ENCODE measurements around the gene CD151. TPM values are rescaled to one million over a fixed set of nuclear protein-coding genes. Genes with fewer than 3 reads are reported as not detected.

CD151 gene
- total RNA-seq (100 to 1,000 TPM; 406 to 517 (median 443) TPM), polyA plus RNA-seq (671 TPM)
- long read RNA-seq, donor 1, transcript CD151-203 (8 exons, 1,486 nt): minor isoform, 159 of 687 reads
- long read RNA-seq, donor 1, transcript CD151-202 (9 exons, 1,658 nt): major isoform, 286 of 687 reads
- long read RNA-seq, donor 1, transcript CD151-201 (9 exons, 1,545 nt): minor isoform, 27 of 687 reads
- long read RNA-seq, donor 1, partial matches to known transcripts: 148 of 687 reads
- long read RNA-seq, donor 1, other reads (novel, unspliced or antisense): 65 of 687 reads
- long read RNA-seq, donor 2, transcript CD151-203 (8 exons, 1,486 nt): minor isoform, 126 of 400 reads
- long read RNA-seq, donor 2, transcript CD151-201 (9 exons, 1,545 nt): minor isoform, 13 of 400 reads
- long read RNA-seq, donor 2, transcript CD151-202 (9 exons, 1,658 nt): major isoform, 161 of 400 reads
- long read RNA-seq, donor 2, partial matches to known transcripts: 37 of 400 reads
- long read RNA-seq, donor 2, other reads (novel, unspliced or antisense): 60 of 400 reads
- long read RNA-seq, donor 3, transcript CD151-201 (9 exons, 1,545 nt): minor isoform, 40 of 816 reads
- long read RNA-seq, donor 3, transcript CD151-202 (9 exons, 1,658 nt): major isoform, 380 of 816 reads
- long read RNA-seq, donor 3, transcript CD151-203 (8 exons, 1,486 nt): minor isoform, 215 of 816 reads
- long read RNA-seq, donor 3, partial matches to known transcripts: 112 of 816 reads
- long read RNA-seq, donor 3, other reads (novel, unspliced or antisense): 66 of 816 reads
- long read RNA-seq, donor 4, transcript CD151-201 (9 exons, 1,545 nt): minor isoform, 30 of 419 reads
- long read RNA-seq, donor 4, transcript CD151-202 (9 exons, 1,658 nt): major isoform, 195 of 419 reads
- long read RNA-seq, donor 4, transcript CD151-203 (8 exons, 1,486 nt): minor isoform, 104 of 419 reads
- long read RNA-seq, donor 4, partial matches to known transcripts: 49 of 419 reads
- long read RNA-seq, donor 4, other reads (novel, unspliced or antisense): 39 of 419 reads

- peak within 1 kb of the TSS; percentile 93 for H3K27ac ChIP-seq (ENCODE audit: low read length)
- H3K9me3 ChIP-seq (ENCODE audit: control insufficient read depth, low read length): no peaks in the 10 kb centered on the region
- ATAC-seq (peak; percentile 16 to 32), DNase-seq (peak in 2 of 3 donors; percentile 83 to 86)
- H3K27me3 ChIP-seq (ENCODE audit: control insufficient read depth, insufficient read depth): no peaks in the 10 kb centered on the region
- H3K4me1 ChIP-seq (ENCODE audit: control insufficient read depth, insufficient read depth, low read length): peaks cover 9% of the 10 kb centered on the region
- peak within 1 kb of the TSS; percentile 71 for H3K4me3 ChIP-seq (ENCODE audit: low read length)
- WGBS: 1% methylated on average over 67 of the region's 67 CpGs
- intact Hi-C loops (cut with DNase I): no loop called here
Measured at GRCh38 chr11:832529-833113, at the start of gene CD151. Gene CD151 (plus strand): TSS chr11:832952. CDS start chr11:836070, 3,118 bp downstream.

GRCh38 chr11:783581-784015 lies 49.2 kb upstream of the CD151 start:
- intact Hi-C loops (cut with DNase I): no loop called here
- Histone ChIP-seq H3K4me1 (ENCODE audit: control insufficient read depth, insufficient read depth, low read length) (no peaks in the 10 kb centered on the region), H3K4me3 (ENCODE audit: low read length) (no peak overlapping the region), H3K27ac (ENCODE audit: low read length) (no peak overlapping the region), H3K27me3 (ENCODE audit: control insufficient read depth, insufficient read depth) (no peaks in the 10 kb centered on the region), H3K9me3 (ENCODE audit: control insufficient read depth, low read length) (no peaks in the 10 kb centered on the region)
- DNase-seq: peak; percentile 78 to 92 (median 91)
- peak; percentile 79 for ATAC-seq
- WGBS: 16% methylated on average over 24 of the region's 24 CpGs

GRCh38 chr11:786235-787083 lies 46.3 kb upstream of the CD151 start:
- no peaks in the 10 kb centered on the region for H3K27me3 ChIP-seq (ENCODE audit: control insufficient read depth, insufficient read depth)
- ATAC-seq: no peak

GRCh38 chr11:787084-787675 lies 45.6 kb upstream of the CD151 start:
- Histone ChIP-seq H3K9me3 (ENCODE audit: control insufficient read depth, low read length) (no peaks in the 10 kb centered on the region), H3K4me1 (ENCODE audit: control insufficient read depth, insufficient read depth, low read length) (no peaks in the 10 kb centered on the region), H3K27me3 (ENCODE audit: control insufficient read depth, insufficient read depth) (no peaks in the 10 kb centered on the region), H3K27ac (ENCODE audit: low read length) (no peak overlapping the region), H3K4me3 (ENCODE audit: low read length) (no peak overlapping the region)
- no peak for ATAC-seq
- DNase-seq: no peak
- intact Hi-C loops (cut with DNase I): no loop called here
- WGBS: 88% methylated on average over 24 of the region's 24 CpGs

More at GRCh38 chr11:786235-787083, 46.3 kb upstream of the CD151 start:
- WGBS: 77% methylated on average over 24 of the region's 24 CpGs
- Histone ChIP-seq H3K4me3 (ENCODE audit: low read length) (no peak overlapping the region), H3K27ac (ENCODE audit: low read length) (no peak overlapping the region), H3K4me1 (ENCODE audit: control insufficient read depth, insufficient read depth, low read length) (no peaks in the 10 kb centered on the region), H3K9me3 (ENCODE audit: control insufficient read depth, low read length) (no peaks in the 10 kb centered on the region)
- intact Hi-C loops (cut with DNase I): no loop called here
- DNase-seq: peak in 1 of 3 donors; percentile 39

GRCh38 chr11:788009-788640 lies 44.6 kb upstream of the CD151 start:
- no peak for ATAC-seq
- no peaks in the 10 kb centered on the region for H3K9me3 ChIP-seq (ENCODE audit: control insufficient read depth, low read length)
- H3K27ac ChIP-seq (ENCODE audit: low read length): no peak overlapping the region
- H3K27me3 ChIP-seq (ENCODE audit: control insufficient read depth, insufficient read depth): no peaks in the 10 kb centered on the region
- 66% methylated on average over 28 of the region's 28 CpGs for WGBS
- H3K4me1 ChIP-seq (ENCODE audit: control insufficient read depth, insufficient read depth, low read length): no peaks in the 10 kb centered on the region
- no peak overlapping the region for H3K4me3 ChIP-seq (ENCODE audit: low read length)
- peak in 1 of 3 donors; percentile 58 for DNase-seq
- intact Hi-C loops (cut with DNase I): no loop called here

DNA sequence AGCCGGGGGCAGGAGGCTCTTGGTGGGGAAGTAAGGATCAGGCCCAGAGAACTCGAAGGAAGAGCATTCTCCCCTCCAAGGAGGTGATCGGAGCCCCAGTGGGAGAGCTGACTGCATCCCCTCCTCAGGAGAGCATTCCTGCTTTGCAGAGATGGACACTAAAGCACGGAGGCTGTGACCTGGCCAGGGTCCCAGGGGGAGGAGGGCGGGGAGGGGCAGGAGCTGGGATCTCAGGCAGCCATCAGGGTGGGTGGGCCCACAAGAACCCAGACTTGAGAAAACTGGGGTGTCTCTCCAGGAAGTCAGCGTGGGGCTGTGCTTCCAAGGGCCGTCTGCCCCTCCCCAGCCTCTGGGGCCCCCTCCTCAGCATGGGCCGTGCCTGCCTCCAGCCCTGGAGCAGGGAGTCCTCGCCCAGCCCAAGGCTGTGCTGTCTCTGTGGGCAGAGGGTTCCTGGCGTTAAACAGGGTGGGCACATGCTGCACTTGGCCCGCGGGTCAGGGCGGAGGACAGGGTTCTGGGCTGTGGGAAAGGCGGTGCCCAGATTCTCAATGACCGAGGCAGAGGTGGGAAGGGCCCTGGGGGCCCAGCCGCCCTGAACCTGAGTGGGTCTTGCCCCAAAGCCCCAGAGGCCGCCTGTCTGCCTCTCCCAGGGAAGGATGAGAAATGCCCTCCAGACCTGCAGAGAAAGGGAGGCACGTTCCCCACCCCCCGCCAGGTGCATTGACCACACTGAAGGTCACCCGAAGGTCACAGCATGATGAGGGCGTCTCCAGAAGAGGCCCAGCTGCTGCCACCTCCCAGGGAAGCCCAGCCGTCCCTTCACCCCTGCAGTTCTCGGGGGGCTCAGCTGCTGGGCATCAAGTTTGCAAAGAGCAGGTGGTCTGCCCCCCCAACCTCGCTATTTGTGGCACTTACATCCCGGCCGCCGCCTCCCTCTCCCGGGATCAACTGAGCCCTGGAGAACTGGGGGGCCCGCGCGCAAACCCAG lies 43.5 kb upstream of the CD151 start:
- peak in 1 of 3 donors; percentile 58 for DNase-seq
- H3K9me3 ChIP-seq (ENCODE audit: control insufficient read depth, low read length): no peaks in the 10 kb centered on the region
- H3K27ac ChIP-seq (ENCODE audit: low read length): no peak overlapping the region
- WGBS: 38% methylated on average over 31 of the region's 31 CpGs
- intact Hi-C loops (cut with DNase I): no loop called here
- H3K4me3 ChIP-seq (ENCODE audit: low read length): no peak overlapping the region
- no peaks in the 10 kb centered on the region for H3K27me3 ChIP-seq (ENCODE audit: control insufficient read depth, insufficient read depth)
- no peak for ATAC-seq
- H3K4me1 ChIP-seq (ENCODE audit: control insufficient read depth, insufficient read depth, low read length): no peaks in the 10 kb centered on the region

DNA sequence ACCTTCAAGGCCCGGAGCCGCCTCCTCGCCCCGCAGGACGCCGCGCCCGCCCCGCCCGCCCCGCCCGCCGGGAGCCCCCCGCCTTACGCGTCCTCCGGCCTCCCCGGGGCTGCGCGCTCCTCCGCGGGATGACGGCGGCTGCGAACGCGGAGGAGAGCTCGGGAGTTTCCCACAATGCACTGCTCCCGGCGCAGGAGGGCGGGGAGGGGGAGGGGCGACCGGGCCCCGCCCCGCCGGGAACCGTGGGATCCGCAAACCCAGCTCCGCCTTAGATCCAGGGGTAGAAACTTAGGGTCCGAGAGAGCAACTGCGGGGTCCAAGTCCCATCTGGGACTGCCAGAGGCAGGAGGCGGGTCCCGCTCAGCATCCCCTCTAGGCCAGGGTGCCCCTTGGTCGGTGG lies 42.8 kb upstream of the CD151 start, which contains the start of gene CEND1:
TSS of gene CEND1 (minus strand) at position 148 of the 400 bp plus-strand sequence. CDS start 1,514 bp downstream, outside the sequence.
- Histone ChIP-seq H3K27me3 (ENCODE audit: control insufficient read depth, insufficient read depth) (no peaks in the 10 kb centered on the region), H3K27ac (ENCODE audit: low read length) (no peak within 1 kb of the TSS), H3K4me3 (ENCODE audit: low read length) (no peak within 1 kb of the TSS), H3K9me3 (ENCODE audit: control insufficient read depth, low read length) (no peaks in the 10 kb centered on the region), H3K4me1 (ENCODE audit: control insufficient read depth, insufficient read depth, low read length) (no peaks in the 10 kb centered on the region)
- WGBS: 6% methylated on average over 44 of the region's 44 CpGs
- DNase-seq (peak in 1 of 3 donors; percentile 71), ATAC-seq (peak in 1 of 2 donors; percentile 4)
- intact Hi-C loops (cut with DNase I): no loop called here

DNA sequence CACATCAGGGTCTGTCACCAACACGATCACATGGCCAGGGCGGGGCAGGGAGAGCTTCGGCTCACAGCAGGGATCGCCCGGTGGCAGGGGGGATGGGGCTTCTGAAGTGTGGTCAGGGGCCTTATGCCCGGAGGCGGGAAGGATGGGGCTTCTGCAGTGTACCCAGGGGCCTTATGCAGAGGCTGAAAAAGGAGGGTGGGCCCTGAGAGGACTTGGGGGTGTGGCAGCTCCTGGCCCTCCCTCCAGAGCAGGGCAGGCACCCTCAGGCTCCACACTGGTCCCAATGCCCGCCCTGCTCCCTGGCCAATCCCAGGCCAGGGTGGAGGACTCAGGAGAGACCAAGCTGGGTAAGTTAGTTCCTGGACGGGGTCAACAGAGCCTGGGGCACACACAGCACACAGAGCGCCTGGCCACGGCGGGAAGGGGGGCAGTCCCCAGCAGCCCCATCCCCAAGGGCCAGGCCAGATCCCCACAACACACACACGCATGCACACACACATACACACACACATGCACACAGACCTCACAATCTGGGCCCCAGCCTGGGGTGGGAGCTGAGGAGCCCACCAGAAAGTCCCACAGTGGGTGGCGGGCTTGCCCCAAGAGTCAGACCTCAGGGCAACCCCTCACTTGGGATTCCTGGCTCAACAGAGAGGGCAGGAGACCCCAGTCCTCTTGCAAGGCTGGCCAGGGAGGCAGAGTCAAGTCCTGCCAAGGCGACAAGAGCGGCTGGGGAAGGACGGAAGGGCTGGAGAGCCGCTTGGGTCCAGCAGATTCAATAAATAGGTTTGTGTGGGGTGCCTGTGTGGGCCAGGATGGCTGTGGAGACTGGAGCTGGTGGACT lies 41.8 kb upstream of the CD151 start:
- DNase-seq (peak in 2 of 3 donors; percentile 15 to 55), ATAC-seq (no peak)
- H3K27me3 ChIP-seq (ENCODE audit: control insufficient read depth, insufficient read depth): no peaks in the 10 kb centered on the region
- no peak overlapping the region for H3K4me3 ChIP-seq (ENCODE audit: low read length)
- no peak overlapping the region for H3K27ac ChIP-seq (ENCODE audit: low read length)
- no peaks in the 10 kb centered on the region for H3K4me1 ChIP-seq (ENCODE audit: control insufficient read depth, insufficient read depth, low read length)
- no peaks in the 10 kb centered on the region for H3K9me3 ChIP-seq (ENCODE audit: control insufficient read depth, low read length)
- intact Hi-C loops (cut with DNase I): no loop called here
- 65% methylated on average over 18 of the region's 18 CpGs for WGBS
